Measurements from ENCODE around the gene DNAJC3. TPM values are rescaled to one million over a fixed set of nuclear protein-coding genes. Genes with fewer than 3 reads are reported as not detected.

DNAJC3 gene
- total RNA-seq, 2 experiments from 2014 or later: 17.6 to 17.7 TPM

GRCh38 chr13:95641291-95642027 lies 35.5 kb upstream of the DNAJC3 start:
- no peak overlapping the region for H3K4me3 ChIP-seq (ENCODE audit: low read length)
- peaks cover 24 to 41% of the 10 kb centered on the region in 2 experiments for H3K27me3 ChIP-seq (ENCODE audit: control insufficient read depth in 1 of 2, insufficient read depth in 2 of 2, low read length in 2 of 2)
- POLR2A ChIA-PET: interaction anchor here (0.8 kb wide), 1 partner anchor 19 kb away, joined by 3 read pairs; no protein-coding TSS in a partner anchor
- peaks cover 13% of the 10 kb centered on the region for H3K4me1 ChIP-seq (ENCODE audit: insufficient read depth, low read length)
- Mint-ChIP-seq H3K36me3 (ENCODE audit: low read depth) (no peaks in the 10 kb centered on the region), H3K9me3 (no peaks in the 10 kb centered on the region), H3K4me1 (ENCODE audit: low read depth) (peaks cover 15% of the 10 kb centered on the region), H3K27me3 (peaks cover 55% of the 10 kb centered on the region), H3K27ac (no peak overlapping the region), H3K4me3 (no peak overlapping the region)
- TF ChIP-seq CTCF (IDR thresholded peaks at IDR 0.05): no peak
- no peak overlapping the region for H3K27ac ChIP-seq (ENCODE audit: low read depth in 1 of 2, low read length in 2 of 2)
- intact Hi-C loops (cut with DNase I, micrococcal nuclease): no loop called here
- peaks cover 0 to 9% of the 10 kb centered on the region in 2 experiments for H3K9me3 ChIP-seq (ENCODE audit: control insufficient read depth in 1 of 2, insufficient read depth in 1 of 2, low read length in 2 of 2)
- no peak for DNase-seq
- no peak for ATAC-seq (ENCODE audit: poor library complexity)
- H3K36me3 ChIP-seq (ENCODE audit: insufficient read depth, low read length): no peaks in the 10 kb centered on the region
- CTCF ChIA-PET: no interaction called here

GRCh38 chr13:95642028-95642621 lies 34.8 kb upstream of the DNAJC3 start:
- no peak for ATAC-seq (ENCODE audit: poor library complexity)
- intact Hi-C loops (cut with DNase I, micrococcal nuclease): no loop called here
- Histone ChIP-seq H3K4me1 (ENCODE audit: insufficient read depth, low read length) (peaks cover 13% of the 10 kb centered on the region), H3K4me3 (ENCODE audit: low read length) (no peak overlapping the region), H3K36me3 (ENCODE audit: insufficient read depth, low read length) (no peaks in the 10 kb centered on the region), H3K27ac (ENCODE audit: low read depth in 1 of 2, low read length in 2 of 2) (no peak overlapping the region), H3K27me3 (ENCODE audit: control insufficient read depth in 1 of 2, insufficient read depth in 2 of 2, low read length in 2 of 2) (peaks cover 24 to 41% of the 10 kb centered on the region in 2 experiments), H3K9me3 (ENCODE audit: control insufficient read depth in 1 of 2, insufficient read depth in 1 of 2, low read length in 2 of 2) (peaks cover 0 to 9% of the 10 kb centered on the region in 2 experiments)
- H3K4me1 Mint-ChIP-seq (ENCODE audit: low read depth): peaks cover 9% of the 10 kb centered on the region
- H3K27ac Mint-ChIP-seq: no peak overlapping the region
- no peak for DNase-seq
- no peak for TF ChIP-seq CTCF (IDR thresholded peaks at IDR 0.05)
- POLR2A ChIA-PET: interaction anchor here (0.8 kb wide), 1 partner anchor 19 kb away, joined by 3 read pairs; no protein-coding TSS in a partner anchor
- CTCF ChIA-PET: no interaction called here
- H3K4me3 Mint-ChIP-seq: no peak overlapping the region
- peaks cover 54% of the 10 kb centered on the region for H3K27me3 Mint-ChIP-seq
- no peaks in the 10 kb centered on the region for H3K9me3 Mint-ChIP-seq
- no peaks in the 10 kb centered on the region for H3K36me3 Mint-ChIP-seq (ENCODE audit: low read depth)

GRCh38 chr13:95642999-95643398 lies 33.9 kb upstream of the DNAJC3 start:
- Mint-ChIP-seq H3K4me1 (ENCODE audit: low read depth) (peaks cover 5% of the 10 kb centered on the region), H3K27me3 (peaks cover 53% of the 10 kb centered on the region), H3K27ac (no peak overlapping the region), H3K4me3 (no peak overlapping the region), H3K9me3 (no peaks in the 10 kb centered on the region), H3K36me3 (ENCODE audit: low read depth) (no peaks in the 10 kb centered on the region)
- ChIA-PET CTCF (no interaction called here), POLR2A (no interaction called here)
- DNase-seq (no peak), ATAC-seq (ENCODE audit: poor library complexity) (no peak)
- Histone ChIP-seq H3K27me3 (ENCODE audit: control insufficient read depth in 1 of 2, insufficient read depth in 2 of 2, low read length in 2 of 2) (peaks cover 24 to 41% of the 10 kb centered on the region in 2 experiments), H3K4me3 (ENCODE audit: low read length) (no peak overlapping the region), H3K36me3 (ENCODE audit: insufficient read depth, low read length) (no peaks in the 10 kb centered on the region), H3K4me1 (ENCODE audit: insufficient read depth, low read length) (peaks cover 13% of the 10 kb centered on the region), H3K9me3 (ENCODE audit: control insufficient read depth in 1 of 2, insufficient read depth in 1 of 2, low read length in 2 of 2) (peaks cover 0 to 9% of the 10 kb centered on the region in 2 experiments), H3K27ac (ENCODE audit: low read depth in 1 of 2, low read length in 2 of 2) (no peak overlapping the region)
- TF ChIP-seq CTCF (IDR thresholded peaks at IDR 0.05): no peak
- intact Hi-C loops (cut with DNase I, micrococcal nuclease): no loop called here

All from CD4-positive, alpha-beta T cell (primary cell).